ENCODE results near the gene MRPL46. TPM values are rescaled to one million over a fixed set of nuclear protein-coding genes. Genes with fewer than 3 reads are reported as not detected.
"Not testable (repeated sequence)": the region's sequence is repeated elsewhere in the genome, so short reads cannot be mapped to it uniquely, and the experiment has no call there.

The MRPL46 gene
- total RNA-seq, 4 donors from 2014 or later = 23.3 to 43.5 (median 29.4) TPM

DNA sequence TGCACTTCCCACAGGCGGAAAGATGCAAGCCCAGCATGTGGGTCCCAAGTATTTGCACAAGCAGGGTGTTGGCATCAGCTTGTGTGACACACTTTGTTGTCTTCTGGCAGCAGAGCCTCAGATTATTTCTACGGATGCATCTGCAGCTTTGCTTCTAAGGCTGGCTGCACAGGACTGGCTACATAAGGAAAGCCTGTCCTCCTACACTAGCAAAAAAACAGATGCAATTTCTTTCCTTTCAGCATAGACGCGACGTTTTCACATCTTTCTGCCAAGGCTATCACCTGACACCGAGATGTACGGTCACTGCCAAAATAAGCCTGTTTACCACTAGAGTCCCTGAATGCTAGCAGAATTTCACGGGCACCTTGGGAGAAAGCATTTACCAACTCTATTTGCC lies 13.8 kb upstream of the MRPL46 start:
- Histone ChIP-seq H3K27me3 (no peaks in the 10 kb centered on the region), H3K9me3 (no peaks in the 10 kb centered on the region), H3K27ac (no peak overlapping the region), H3K4me3 (no peak overlapping the region), H3K4me1 (peaks cover 0 to 9% (median 0%) of the 10 kb centered on the region in 3 donors), H3K36me3 (peaks cover 0 to 42% (median 5%) of the 10 kb centered on the region in 3 donors)
- WGBS, 2 donors = 65 to 72% methylated on average over 7 to 8 of the region's 8 CpGs
- no peak for TF ChIP-seq POLR2A (IDR thresholded peaks at IDR 0.05)
- TF ChIP-seq, protein P1, sequence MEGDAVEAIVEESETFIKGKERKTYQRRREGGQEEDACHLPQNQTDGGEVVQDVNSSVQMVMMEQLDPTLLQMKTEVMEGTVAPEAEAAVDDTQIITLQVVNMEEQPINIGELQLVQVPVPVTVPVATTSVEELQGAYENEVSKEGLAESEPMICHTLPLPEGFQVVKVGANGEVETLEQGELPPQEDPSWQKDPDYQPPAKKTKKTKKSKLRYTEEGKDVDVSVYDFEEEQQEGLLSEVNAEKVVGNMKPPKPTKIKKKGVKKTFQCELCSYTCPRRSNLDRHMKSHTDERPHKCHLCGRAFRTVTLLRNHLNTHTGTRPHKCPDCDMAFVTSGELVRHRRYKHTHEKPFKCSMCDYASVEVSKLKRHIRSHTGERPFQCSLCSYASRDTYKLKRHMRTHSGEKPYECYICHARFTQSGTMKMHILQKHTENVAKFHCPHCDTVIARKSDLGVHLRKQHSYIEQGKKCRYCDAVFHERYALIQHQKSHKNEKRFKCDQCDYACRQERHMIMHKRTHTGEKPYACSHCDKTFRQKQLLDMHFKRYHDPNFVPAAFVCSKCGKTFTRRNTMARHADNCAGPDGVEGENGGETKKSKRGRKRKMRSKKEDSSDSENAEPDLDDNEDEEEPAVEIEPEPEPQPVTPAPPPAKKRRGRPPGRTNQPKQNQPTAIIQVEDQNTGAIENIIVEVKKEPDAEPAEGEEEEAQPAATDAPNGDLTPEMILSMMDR (IDR thresholded peaks at IDR 0.05) = no peak
- DNase-seq = no peak
- intact Hi-C loops (cut with DNase I) = no loop called here

DNA sequence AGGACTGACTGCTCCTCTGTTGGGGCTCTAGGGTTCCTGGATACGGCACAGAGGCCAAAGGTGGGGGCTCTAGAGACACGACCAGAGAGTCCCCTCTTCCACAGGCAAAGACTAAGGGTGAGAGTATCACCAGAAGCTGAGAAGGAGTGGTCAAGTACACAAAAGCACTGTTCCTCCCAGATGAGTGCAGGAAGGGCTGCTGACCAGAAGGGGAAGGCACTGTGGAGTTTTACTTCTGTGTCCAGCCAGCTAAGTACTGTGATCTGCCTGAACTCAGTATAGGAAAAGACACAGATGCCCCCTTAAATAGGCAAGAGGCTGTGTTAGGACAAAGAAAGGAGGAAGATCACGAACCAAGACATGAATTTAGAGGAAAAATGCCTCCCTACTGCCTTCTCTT lies 12.0 kb upstream of the MRPL46 start:
- intact Hi-C loops (cut with DNase I) = loop anchor here (10.0 kb wide), 1 partner anchor 136 kb away; no protein-coding TSS in a partner anchor
- 84 to 90% methylated on average over 3 of the region's 3 CpGs for WGBS, 2 donors
- Histone ChIP-seq H3K4me1 (no peaks in the 10 kb centered on the region), H3K4me3 (no peak overlapping the region), H3K27me3 (no peaks in the 10 kb centered on the region), H3K36me3 (peaks cover 5 to 60% (median 16%) of the 10 kb centered on the region in 3 donors), H3K9me3 (no peaks in the 10 kb centered on the region), H3K27ac (no peak overlapping the region)
- TF ChIP-seq, protein P1 (IDR thresholded peaks at IDR 0.05) = no peak
- no peak for TF ChIP-seq POLR2A (IDR thresholded peaks at IDR 0.05)
- no peak for DNase-seq

DNA sequence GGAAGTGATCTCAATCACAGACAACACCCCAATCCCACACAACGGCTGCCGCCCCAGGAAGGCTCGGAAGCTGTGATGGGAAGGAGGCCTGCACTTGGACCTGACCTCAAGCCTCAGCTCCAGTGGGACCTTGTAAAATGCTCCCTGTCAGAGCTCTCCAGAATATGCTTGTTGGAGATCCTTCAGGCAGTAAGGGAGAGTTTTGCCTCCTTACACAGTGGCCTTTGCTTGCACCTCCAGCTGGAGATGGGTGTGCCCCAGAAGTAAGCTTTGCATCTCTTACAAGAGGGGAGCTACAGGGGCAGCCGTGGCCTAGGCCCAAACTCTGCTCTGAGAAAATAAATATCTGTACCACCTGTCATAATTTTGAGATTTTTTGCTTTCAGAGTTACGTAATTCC lies 10.7 kb upstream of the MRPL46 start:
- no peaks in the 10 kb centered on the region for H3K27me3 ChIP-seq
- TF ChIP-seq, protein P1 (IDR thresholded peaks at IDR 0.05) = no peak
- no peak for TF ChIP-seq POLR2A (IDR thresholded peaks at IDR 0.05)
- peaks cover 5 to 72% (median 28%) of the 10 kb centered on the region in 3 donors for H3K36me3 ChIP-seq
- no peaks in the 10 kb centered on the region for H3K9me3 ChIP-seq
- 57 to 81% methylated on average over 2 to 5 of the region's 5 CpGs for WGBS, 2 donors
- intact Hi-C loops (cut with DNase I) = loop anchor here (10.0 kb wide), 1 partner anchor 137 kb away; no protein-coding TSS in a partner anchor
- H3K4me1 ChIP-seq = no peaks in the 10 kb centered on the region
- H3K27ac ChIP-seq = no peak overlapping the region
- no peak overlapping the region for H3K4me3 ChIP-seq
- no peak for DNase-seq

DNA sequence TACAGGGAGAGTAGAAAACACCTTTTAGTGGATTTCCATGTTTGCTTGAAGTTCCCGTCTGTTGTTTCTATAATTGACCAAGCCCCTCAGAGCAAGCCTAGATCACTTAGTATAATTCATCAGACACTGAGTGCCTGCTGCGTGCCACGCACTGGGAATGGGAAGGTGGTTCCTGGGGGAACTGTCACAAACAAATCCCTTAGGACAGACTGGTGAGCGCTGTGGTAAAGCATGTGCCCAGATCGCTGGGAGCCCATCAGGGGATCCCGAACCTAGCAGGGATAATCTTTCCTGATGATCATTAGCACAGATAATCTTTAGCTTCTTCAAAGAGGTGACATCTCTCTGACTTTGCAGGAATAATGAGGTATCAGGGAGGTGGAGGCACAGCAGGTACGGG lies 9.9 kb upstream of the MRPL46 start:
- no peak overlapping the region for H3K27ac ChIP-seq
- H3K27me3 ChIP-seq = no peaks in the 10 kb centered on the region
- H3K9me3 ChIP-seq = no peaks in the 10 kb centered on the region
- H3K36me3 ChIP-seq = peaks cover 5 to 80% (median 31%) of the 10 kb centered on the region in 3 donors
- no peak for DNase-seq
- H3K4me3 ChIP-seq = no peak overlapping the region
- H3K4me1 ChIP-seq = no peaks in the 10 kb centered on the region
- TF ChIP-seq, protein P1 (IDR thresholded peaks at IDR 0.05) = no peak
- 82 to 90% methylated on average over 7 of the region's 7 CpGs for WGBS, 2 donors
- intact Hi-C loops (cut with DNase I) = loop anchor here (10.0 kb wide), 1 partner anchor 138 kb away; no protein-coding TSS in a partner anchor

DNA sequence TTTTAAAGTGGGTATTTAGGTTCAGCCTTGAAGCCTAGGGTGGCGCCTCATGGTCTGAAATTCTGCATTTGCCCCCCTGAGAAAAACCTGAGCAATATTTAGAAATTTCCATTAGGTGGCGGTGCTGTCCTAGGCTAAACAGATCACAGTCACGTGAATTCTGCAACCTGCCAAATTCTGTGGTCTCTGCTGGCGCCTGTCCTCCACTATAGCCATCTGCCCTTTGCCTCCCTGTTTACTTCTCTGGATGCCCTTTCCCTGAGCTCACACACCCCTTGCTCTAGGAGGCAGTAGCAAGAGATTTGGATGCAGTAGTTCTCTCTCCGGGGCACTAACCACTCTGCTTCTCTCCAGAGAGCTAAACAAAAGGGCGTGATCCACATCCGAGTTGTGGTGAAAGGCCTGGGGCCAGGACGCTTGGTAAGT lies 9.5 kb upstream of the MRPL46 start:
- no peak for TF ChIP-seq POLR2A (IDR thresholded peaks at IDR 0.05)
- TF ChIP-seq, protein P1 (IDR thresholded peaks at IDR 0.05) = peak in 4 of 6 experiments; percentile 23 to 53 (median 40)
- no peaks in the 10 kb centered on the region for H3K9me3 ChIP-seq
- H3K4me1 ChIP-seq = no peaks in the 10 kb centered on the region
- H3K27ac ChIP-seq = no peak overlapping the region
- no peaks in the 10 kb centered on the region for H3K27me3 ChIP-seq
- DNase-seq = no peak
- peaks cover 5 to 85% (median 31%) of the 10 kb centered on the region in 3 donors for H3K36me3 ChIP-seq
- H3K4me3 ChIP-seq = no peak overlapping the region
- intact Hi-C loops (cut with DNase I) = loop anchor here (10.0 kb wide), 1 partner anchor 138 kb away; no protein-coding TSS in a partner anchor
- WGBS, 2 donors = 53 to 57% methylated on average over 7 of the region's 8 CpGs

DNA sequence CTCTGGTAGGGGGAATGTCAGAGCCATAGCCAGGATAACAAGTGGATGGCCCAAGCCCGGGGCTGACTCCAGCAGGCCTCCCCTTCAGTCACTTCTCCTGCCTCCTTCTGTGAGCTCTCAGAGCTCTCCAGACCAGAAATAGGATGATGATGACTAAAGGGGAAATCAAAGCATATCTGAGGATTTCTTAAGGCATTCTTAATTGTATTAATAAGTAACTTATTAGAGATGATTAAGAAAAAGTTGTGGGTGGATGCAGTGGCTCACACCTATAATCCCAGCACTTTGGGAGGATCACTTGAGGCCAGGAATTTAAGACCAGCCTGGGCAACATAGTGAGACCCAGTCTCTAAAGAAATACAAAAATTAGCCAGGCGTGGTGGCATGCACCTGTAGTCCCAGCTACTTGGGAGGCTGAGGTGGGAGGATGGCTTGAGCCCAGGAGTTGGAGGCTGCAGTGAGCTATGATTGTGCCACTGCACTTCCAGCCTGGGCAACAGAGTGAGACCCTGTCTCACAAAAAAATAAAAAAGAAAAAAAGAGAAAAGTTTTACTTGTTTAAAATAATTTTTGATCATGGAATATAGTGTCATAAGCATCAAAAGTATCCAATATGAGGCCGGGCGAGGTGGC lies 6.6 kb upstream of the MRPL46 start:
- H3K4me3 ChIP-seq, H3K4me1 ChIP-seq, H3K9me3 ChIP-seq, H3K27ac ChIP-seq, H3K27me3 ChIP-seq, DNase-seq: not testable (repeated sequence)
- peaks cover 5 to 89% (median 31%) of the 10 kb centered on the region in 3 donors for H3K36me3 ChIP-seq
- 90 to 98% methylated on average over 4 of the region's 4 CpGs for WGBS, 2 donors
- intact Hi-C loops (cut with DNase I) = loop anchor here (10.0 kb wide), 1 partner anchor 141 kb away; no protein-coding TSS in a partner anchor
